AG04449 (cell line): ENCODE measurements around the gene CTSO.
A peak's percentile ranks its signal among the peaks of the same experiment; 100 is the strongest.

Source experiments
- CTCF ChIA-PET: fragments of 350-600 bp; formaldehyde crosslinking; extraction: SDS; loops from one replicate; lab custom pipeline; 2021; ENCODE audit warnings: antibody characterized with exemption; lab: Yijun Ruan, JAX
- POLR2A ChIA-PET: fragments of 400-600, 350-600 bp; formaldehyde crosslinking; extraction: SDS; loops from one replicate; lab custom pipeline; 2020; ENCODE audit warnings: antibody characterized with exemption, inconsistent platforms; lab: Yijun Ruan, JAX
- DNase-seq: peaks from one replicate; pipeline ENCODE4 v3.0.0-alpha.2; 2010; ENCODE audit warnings: low read depth, low spot score
- H3K4me3 ChIP-seq: 2 replicates; pipeline ENCODE4 v1.5.1; 2011; ENCODE audit warnings: low read depth, mild to moderate bottlenecking, control low read depth, low read length
- CTCF ChIP-seq: IDR thresholded peaks from one replicate; pipeline ENCODE4 v1.5.1; 2011; ENCODE audit warnings: mild to moderate bottlenecking, moderate library complexity, low read length, control low read depth, inconsistent platforms; ENCODE audit not compliant: insufficient read depth; ENCODE audit errors: missing control alignments

The CTSO gene

GRCh38 chr4:155908187-155909139 lies 45.2 kb downstream of the CTSO start:
- H3K4me3 ChIP-seq: no peak overlapping the region
- ChIA-PET CTCF (interaction anchor here (1.4 kb wide), 1 partner anchor 45 kb away, joined by 5 read pairs; the partner anchor contains the start of gene CTSO), POLR2A (interaction anchor here (1.2 kb wide), 1 partner anchor 45 kb away, joined by 4 read pairs; the partner anchor contains the start of gene CTSO)

GRCh38 chr4:155907556-155907955 lies 46.1 kb downstream of the CTSO start:
- ChIA-PET POLR2A (interaction anchor here (1.2 kb wide), 1 partner anchor 46 kb away, joined by 4 read pairs; the partner anchor contains the start of gene CTSO), CTCF (interaction anchor here (1.1 kb wide), 1 partner anchor 46 kb away, joined by 6 read pairs; the partner anchor contains the start of gene CTSO)
- TF ChIP-seq CTCF: no peak
- H3K4me3 ChIP-seq: no peak overlapping the region
- DNase-seq: no peak

More at GRCh38 chr4:155908187-155909139, 45.2 kb downstream of the CTSO start:
- no peak for DNase-seq
- TF ChIP-seq CTCF: no peak

- CTCF ChIA-PET: interaction anchor here (1.1 kb wide), 1 partner anchor 47 kb away, joined by 6 read pairs; the partner anchor contains the start of gene CTSO
- POLR2A ChIA-PET: interaction anchor here (1.2 kb wide), 1 partner anchor 47 kb away, joined by 4 read pairs; the partner anchor contains the start of gene CTSO
- TF ChIP-seq CTCF: no peak
- H3K4me3 ChIP-seq: no peak overlapping the region
- peak; percentile 89 for DNase-seq
Observed at GRCh38 chr4:155906554-155907247, 47.0 kb downstream of the CTSO start.

- ChIA-PET CTCF (no interaction called here), POLR2A (no interaction called here)
- no peak for DNase-seq
- no peak for TF ChIP-seq CTCF
- H3K4me3 ChIP-seq: no peak overlapping the region
Observed at GRCh38 chr4:155904331-155904730, 49.3 kb downstream of the CTSO start.

GRCh38 chr4:155903453-155903852 lies 50.2 kb downstream of the CTSO start, which contains the start of gene TDO2:
Gene TDO2 (plus strand): TSS chr4:155903696. CDS start chr4:155903759, 63 bp downstream.
- no peak for TF ChIP-seq CTCF
- no peak within 1 kb of the TSS for H3K4me3 ChIP-seq
- POLR2A ChIA-PET: no interaction called here
- CTCF ChIA-PET: no interaction called here
- no peak for DNase-seq
